ENCODE data around the gene DSN1. TPM values are rescaled to one million over a fixed set of nuclear protein-coding genes. Genes with fewer than 3 reads are reported as not detected.
A peak's percentile ranks its signal among the peaks of the same experiment; 100 is the strongest.

The DSN1 gene
- total and polyA plus RNA-seq, 8 donors: 1.9 to 6.3 (median 3.3) TPM

DNA sequence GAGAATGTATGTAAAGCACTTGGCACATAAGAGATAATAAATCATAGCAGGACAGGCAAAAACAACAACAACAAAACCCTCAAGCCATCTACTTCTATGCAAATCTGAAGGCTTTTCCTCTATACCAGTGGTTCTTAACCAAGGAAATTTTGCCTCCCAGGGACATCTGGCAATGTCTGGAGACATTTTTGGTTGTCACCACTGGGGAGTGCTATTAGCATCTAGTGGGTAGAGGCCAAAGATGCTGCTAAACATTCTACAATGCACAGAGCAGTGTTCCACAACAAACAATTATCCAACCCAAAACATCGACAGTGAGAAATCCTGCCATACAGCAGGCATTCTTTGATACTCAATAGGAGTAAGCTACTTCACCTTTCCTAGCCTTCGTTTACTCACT, 55.9 kb downstream of the DSN1 start:
- Histone ChIP-seq H3K27ac (no peak overlapping the region), H3K36me3 (no peaks in the 10 kb centered on the region), H3K4me1 (no peaks in the 10 kb centered on the region), H3K4me3 (no peak overlapping the region), H3K27me3 (no peaks in the 10 kb centered on the region), H3K9me3 (no peaks in the 10 kb centered on the region)
- intact Hi-C loops (cut with DNase I): no loop called here
- TF ChIP-seq, protein P1, sequence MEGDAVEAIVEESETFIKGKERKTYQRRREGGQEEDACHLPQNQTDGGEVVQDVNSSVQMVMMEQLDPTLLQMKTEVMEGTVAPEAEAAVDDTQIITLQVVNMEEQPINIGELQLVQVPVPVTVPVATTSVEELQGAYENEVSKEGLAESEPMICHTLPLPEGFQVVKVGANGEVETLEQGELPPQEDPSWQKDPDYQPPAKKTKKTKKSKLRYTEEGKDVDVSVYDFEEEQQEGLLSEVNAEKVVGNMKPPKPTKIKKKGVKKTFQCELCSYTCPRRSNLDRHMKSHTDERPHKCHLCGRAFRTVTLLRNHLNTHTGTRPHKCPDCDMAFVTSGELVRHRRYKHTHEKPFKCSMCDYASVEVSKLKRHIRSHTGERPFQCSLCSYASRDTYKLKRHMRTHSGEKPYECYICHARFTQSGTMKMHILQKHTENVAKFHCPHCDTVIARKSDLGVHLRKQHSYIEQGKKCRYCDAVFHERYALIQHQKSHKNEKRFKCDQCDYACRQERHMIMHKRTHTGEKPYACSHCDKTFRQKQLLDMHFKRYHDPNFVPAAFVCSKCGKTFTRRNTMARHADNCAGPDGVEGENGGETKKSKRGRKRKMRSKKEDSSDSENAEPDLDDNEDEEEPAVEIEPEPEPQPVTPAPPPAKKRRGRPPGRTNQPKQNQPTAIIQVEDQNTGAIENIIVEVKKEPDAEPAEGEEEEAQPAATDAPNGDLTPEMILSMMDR (IDR thresholded peaks at IDR 0.05): no peak
- 74 to 93% methylated on average over 2 of the region's 2 CpGs for WGBS, 2 donors
- DNase-seq (no peak), FAIRE-seq (no peak), ATAC-seq (peak in 1 of 4 donors; percentile 55)

DNA sequence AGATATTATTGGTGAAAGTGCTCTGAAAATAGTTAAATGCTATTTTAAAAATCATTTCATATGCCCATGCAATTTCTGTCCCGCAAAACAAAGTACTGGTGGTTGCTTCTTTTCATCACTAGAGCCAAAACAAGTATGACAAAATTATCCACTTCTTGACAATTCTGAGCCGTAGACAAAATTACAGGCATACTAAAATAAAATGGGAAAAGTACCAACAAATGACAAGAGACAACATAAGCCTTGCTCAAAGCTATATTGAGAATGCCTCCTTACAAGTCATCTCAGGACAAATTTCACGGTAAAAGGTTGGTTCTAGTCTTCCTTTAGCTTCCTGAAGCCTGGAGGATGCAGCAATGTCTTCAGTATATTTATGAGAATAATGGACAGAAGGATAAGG, 56.5 kb downstream of the DSN1 start:
- no peak for ATAC-seq
- no peak for FAIRE-seq
- Histone ChIP-seq H3K27ac (no peak overlapping the region), H3K9me3 (no peaks in the 10 kb centered on the region), H3K4me1 (no peaks in the 10 kb centered on the region), H3K36me3 (no peaks in the 10 kb centered on the region), H3K27me3 (no peaks in the 10 kb centered on the region), H3K4me3 (no peak overlapping the region)
- TF ChIP-seq, protein P1 (IDR thresholded peaks at IDR 0.05): no peak
- DNase-seq: no peak
- 83 to 87% methylated on average over 3 of the region's 3 CpGs for WGBS, 2 donors
- intact Hi-C loops (cut with DNase I): no loop called here

DNA sequence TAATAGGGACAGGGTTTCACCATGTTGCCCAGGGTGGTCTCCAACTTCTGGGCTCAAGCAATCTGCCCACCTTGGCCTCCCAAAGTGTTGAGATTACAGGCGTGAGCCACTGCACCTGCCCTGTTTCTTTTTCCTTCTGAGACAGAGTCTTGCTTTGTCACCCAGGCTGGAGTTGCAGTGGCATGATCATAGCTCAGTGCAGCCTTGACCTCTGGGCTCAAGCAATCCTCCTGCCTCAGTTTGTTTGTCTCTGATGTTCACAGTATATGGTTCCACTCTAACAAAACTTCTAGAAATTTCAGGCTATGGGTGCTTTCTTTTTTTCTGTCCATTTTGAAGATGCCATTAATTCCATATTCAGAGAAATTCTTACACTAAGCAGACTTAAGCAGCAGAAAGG, 60.8 kb downstream of the DSN1 start:
- intact Hi-C loops (cut with DNase I): no loop called here
- H3K9me3 ChIP-seq: no peaks in the 10 kb centered on the region
- DNase-seq: no peak
- H3K27ac ChIP-seq: no peak overlapping the region
- no peak for ATAC-seq
- WGBS, 2 donors: 83 to 90% methylated on average over 1 of the region's 1 CpG
- H3K4me3 ChIP-seq: no peak overlapping the region
- H3K27me3 ChIP-seq: no peaks in the 10 kb centered on the region
- TF ChIP-seq, protein P1 (IDR thresholded peaks at IDR 0.05): no peak
- no peaks in the 10 kb centered on the region for H3K4me1 ChIP-seq
- no peak for FAIRE-seq
- H3K36me3 ChIP-seq: no peaks in the 10 kb centered on the region

DNA sequence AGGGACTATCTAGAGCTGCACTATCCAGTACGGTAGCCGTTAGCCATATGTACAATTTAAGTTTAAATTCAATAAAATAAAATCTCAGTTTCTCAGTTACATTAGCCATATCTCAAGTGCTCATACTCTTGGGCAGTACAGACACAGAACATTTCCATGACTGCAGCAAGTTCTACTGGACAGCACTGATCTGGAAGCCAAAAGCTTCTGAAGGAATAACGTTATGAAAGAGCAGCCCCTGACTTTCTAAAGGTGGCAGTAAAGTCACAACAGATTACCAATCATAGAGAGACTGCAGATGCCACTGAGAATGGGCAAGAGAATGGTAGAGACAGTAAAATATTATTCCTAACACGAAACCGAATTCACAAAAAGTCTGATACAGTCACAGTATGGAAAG, 64.4 kb downstream of the DSN1 start:
- FAIRE-seq: no peak
- H3K27me3 ChIP-seq: no peaks in the 10 kb centered on the region
- whole genome bisulfite sequencing, 2 donors: 79 to 84% methylated on average over 5 of the region's 5 CpGs
- H3K27ac ChIP-seq: no peak overlapping the region
- no peak for ATAC-seq
- H3K9me3 ChIP-seq: no peaks in the 10 kb centered on the region
- no peak overlapping the region for H3K4me3 ChIP-seq
- intact Hi-C loops (cut with DNase I): no loop called here
- no peak for DNase-seq
- H3K36me3 ChIP-seq: no peaks in the 10 kb centered on the region
- TF ChIP-seq, protein P1 (IDR thresholded peaks at IDR 0.05): no peak
- no peaks in the 10 kb centered on the region for H3K4me1 ChIP-seq

DNA sequence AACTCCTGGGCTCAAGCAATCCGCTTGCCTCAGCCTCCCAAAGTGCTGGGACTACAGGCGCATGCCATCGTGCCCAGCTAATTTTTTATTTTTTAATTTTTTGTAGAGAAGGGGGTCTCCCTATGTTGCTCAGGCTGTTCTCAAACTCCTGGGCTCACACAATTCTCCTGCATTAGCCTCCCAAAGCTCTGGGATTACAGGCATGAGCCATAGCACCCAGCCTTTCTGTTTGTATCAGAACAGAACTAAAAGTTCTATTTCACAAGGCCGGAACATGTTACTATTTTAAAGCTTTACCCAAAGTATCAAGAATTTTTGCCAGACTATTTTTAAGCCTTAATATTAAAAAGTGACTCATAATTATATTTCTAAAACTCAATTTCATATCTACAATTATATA, 70.0 kb downstream of the DSN1 start:
- TF ChIP-seq, protein P1 (IDR thresholded peaks at IDR 0.05): no peak
- DNase-seq: no peak
- intact Hi-C loops (cut with DNase I): no loop called here
- WGBS, 2 donors: 97 to 100% methylated on average over 4 of the region's 4 CpGs
- Histone ChIP-seq H3K36me3 (no peaks in the 10 kb centered on the region), H3K4me3 (no peak overlapping the region), H3K27me3 (no peaks in the 10 kb centered on the region), H3K4me1 (no peaks in the 10 kb centered on the region), H3K9me3 (no peaks in the 10 kb centered on the region), H3K27ac (no peak overlapping the region)
- no peak for ATAC-seq
- no peak for FAIRE-seq

Other genes starting within 250 kb of the DSN1 start
- gene MYL9, start 232.2 kb downstream of the DSN1 start, total RNA-seq: 10 to 100 TPM in 5 of 6 donors, 1 to 10 TPM in 1; 9.9 to 62.2 (median 20.1) TPM
- gene MYL9, start 232.2 kb downstream of the DSN1 start, polyA plus RNA-seq: 100 to 1,000 TPM in 1 of 2 donors, 10 to 100 TPM in 1; 64.9 to 122 TPM
- 10 to 100 TPM; 10.9 to 18.9 (median 14.5) TPM for gene TGIF2, start 200.2 kb downstream of the DSN1 start, total RNA-seq
- gene TGIF2, start 200.2 kb downstream of the DSN1 start, polyA plus RNA-seq: 1 to 10 TPM; 5.7 to 9.2 TPM
- 10 to 100 TPM; 22.2 to 36.4 (median 26.5) TPM for gene RAB5IF, start 168.0 kb downstream of the DSN1 start, total RNA-seq
- gene RAB5IF, start 168.0 kb downstream of the DSN1 start, polyA plus RNA-seq: 10 to 100 TPM; 31.8 to 45.1 TPM
- gene SLA2, start 127.6 kb downstream of the DSN1 start, total RNA-seq: under 1 TPM in 5 of 6 donors, not detected in 1; 0.13 to 0.34 (median 0.22) TPM
- under 1 TPM; 0.19 to 0.33 TPM for gene SLA2, start 127.6 kb downstream of the DSN1 start, polyA plus RNA-seq
- gene NDRG3, start 27.7 kb downstream of the DSN1 start, total RNA-seq: 10 to 100 TPM in 3 of 6 donors, 1 to 10 TPM in 3; 7.0 to 16.9 (median 8.9) TPM
- gene NDRG3, start 27.7 kb downstream of the DSN1 start, polyA plus RNA-seq: 10 to 100 TPM in 1 of 2 donors, 1 to 10 TPM in 1; 7.9 to 13.8 TPM
- under 1 TPM in 5 of 6 donors, not detected in 1; 0.25 to 0.41 (median 0.34) TPM for gene TLDC2, start 102.4 kb upstream of the DSN1 start, total RNA-seq
- under 1 TPM; 0.23 to 0.82 TPM for gene TLDC2, start 102.4 kb upstream of the DSN1 start, polyA plus RNA-seq
- gene SAMHD1, start 177.9 kb upstream of the DSN1 start, total RNA-seq: 10 to 100 TPM; 23.3 to 90.7 (median 49.0) TPM
- 10 to 100 TPM; 35.6 to 64.8 TPM for gene SAMHD1, start 177.9 kb upstream of the DSN1 start, polyA plus RNA-seq